GM21786 (cell line): Measurements from ENCODE around the gene CCDC169.
"Not testable (repeated sequence)": the region's sequence is repeated elsewhere in the genome, so short reads cannot be mapped to it uniquely, and the experiment has no call there.

Experiments
- ATAC-seq: cut with Tn5 transposase; IDR thresholded peaks from one replicate; pipeline ENCODE4 v1.9.1; 2021; ENCODE audit not compliant: unreplicated experiment

Gene CCDC169

DNA sequence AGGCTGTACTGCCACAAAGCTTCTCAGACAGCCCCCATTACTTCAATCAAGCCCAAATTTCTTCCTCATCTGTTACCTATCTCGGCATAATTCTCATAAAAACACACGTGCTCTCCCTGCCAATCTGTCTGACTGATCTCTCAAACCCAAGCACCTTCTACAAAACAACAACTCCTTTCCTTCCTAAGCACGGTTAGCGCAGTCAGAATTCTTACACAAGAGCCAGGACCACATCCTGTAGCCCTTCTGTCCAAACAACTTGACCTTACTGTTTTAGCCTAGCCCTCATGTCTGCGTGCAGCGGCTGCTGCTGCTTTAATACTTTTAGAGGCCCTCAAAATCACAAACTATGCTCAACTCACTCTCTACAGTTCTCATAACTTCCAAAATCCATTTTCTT is 22.2 kb upstream of the CCDC169 start:
- ATAC-seq = not testable (repeated sequence)

DNA sequence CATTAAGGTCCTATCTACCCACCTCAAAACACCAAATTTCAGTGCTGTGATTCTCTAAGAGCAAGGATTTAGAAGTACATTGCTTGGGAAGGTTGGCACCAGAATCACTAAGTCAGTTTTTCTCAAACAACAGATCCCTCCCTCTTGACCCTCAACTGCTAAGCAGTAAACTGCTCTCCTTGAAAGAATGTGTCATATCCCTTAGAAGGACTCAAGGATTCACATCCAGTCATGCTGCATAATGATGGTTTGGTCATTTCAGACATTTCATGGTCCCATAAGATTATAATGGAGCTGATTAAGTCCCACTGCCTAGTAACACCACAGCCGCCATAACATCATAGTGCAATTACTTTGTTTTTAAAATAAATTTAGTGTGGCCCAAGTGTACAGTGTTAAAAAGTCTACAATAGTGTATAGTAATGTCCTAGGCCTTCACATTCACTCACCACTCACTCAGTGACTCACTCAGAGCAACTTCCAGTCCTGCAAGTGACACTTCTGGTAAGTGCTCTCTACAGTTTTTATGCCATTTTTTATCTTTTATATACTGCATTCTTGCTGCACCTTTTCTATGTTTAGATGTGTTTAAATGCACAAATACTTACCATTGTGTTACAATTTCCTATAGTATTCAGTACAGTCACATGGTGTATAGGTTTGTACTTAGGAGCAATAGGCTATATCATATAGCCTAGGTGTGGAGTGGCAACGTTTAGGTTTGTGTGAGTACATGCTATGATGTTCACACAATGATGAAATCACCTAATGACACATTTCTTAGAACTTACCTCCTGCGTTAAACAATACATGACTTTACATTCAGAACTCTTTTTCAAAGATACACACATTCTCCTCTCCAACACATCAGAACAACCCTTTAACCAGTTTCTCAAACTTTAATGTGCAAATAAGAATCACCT is 15.7 kb upstream of the CCDC169 start:
- ATAC-seq = no peak

DNA sequence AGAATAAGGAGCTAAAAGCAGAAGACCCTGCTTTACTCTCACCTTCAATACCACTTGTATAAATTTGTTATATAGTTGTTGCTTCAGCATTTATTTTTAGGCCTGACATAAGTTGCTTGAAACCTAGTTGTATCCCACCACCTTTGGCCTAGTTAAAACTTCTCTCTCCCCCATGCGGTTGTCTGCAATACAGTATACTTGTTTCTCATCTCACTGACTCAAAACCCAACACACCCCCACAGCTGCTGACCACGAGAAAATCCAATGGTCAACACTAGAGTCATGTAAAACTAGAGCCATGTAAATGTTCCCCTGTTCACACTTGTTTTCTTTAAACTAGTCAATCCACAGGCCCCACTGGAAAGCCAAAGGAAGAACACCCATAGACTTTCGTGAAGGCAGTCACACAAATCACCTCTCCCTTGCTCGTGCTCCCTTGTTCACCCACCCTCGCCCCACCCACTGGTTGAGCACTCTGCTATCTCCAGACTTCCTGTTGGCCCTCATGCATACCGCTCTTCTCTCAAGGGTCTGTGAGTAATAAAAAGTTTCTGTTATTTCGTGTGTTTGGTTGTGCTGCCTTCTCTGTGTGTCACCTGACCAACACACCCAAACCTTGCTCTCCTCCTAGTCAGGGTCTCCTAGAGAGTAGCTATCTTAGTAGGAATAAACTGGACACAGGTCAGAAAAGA is 12.9 kb upstream of the CCDC169 start:
- ATAC-seq = no peak

DNA sequence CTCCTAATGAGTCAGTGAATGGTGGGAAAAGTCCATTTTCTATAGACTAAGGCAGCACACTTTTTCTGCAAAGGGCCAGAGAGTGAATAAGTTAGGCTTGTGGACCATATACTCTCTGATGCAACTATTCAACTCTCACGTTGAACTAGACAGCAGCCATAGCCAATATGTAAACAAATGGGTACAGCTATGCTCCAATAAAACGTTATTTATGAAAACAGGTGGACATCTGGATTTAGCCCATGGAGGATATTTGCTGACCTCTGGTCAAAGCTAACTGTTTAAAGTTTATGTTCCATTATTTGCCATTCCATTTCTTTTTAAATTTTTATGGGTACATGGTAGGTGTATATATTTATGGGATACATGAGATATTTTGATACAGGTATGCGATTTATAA is 4.7 kb upstream of the CCDC169 start:
- no peak for ATAC-seq

DNA sequence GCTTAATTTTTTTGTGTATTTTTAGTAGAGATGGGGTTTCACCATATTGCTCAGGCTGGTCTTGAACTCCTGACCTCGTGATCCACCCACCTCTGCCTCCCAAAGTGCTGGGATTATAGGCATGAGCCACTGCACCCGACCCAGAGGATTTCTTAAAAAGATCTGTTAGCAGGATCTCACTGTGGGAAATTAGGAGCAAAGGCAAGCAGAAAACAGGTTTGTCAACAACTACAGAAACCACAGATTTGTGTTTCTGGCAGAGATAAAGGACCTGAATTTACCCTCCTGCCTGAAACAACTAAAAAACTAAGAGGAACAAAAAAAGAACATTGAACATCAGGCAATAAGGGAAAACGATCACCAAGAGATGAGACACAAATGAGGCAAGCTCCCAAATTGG is 1.9 kb upstream of the CCDC169 start:
- ATAC-seq = not testable (repeated sequence)

DNA sequence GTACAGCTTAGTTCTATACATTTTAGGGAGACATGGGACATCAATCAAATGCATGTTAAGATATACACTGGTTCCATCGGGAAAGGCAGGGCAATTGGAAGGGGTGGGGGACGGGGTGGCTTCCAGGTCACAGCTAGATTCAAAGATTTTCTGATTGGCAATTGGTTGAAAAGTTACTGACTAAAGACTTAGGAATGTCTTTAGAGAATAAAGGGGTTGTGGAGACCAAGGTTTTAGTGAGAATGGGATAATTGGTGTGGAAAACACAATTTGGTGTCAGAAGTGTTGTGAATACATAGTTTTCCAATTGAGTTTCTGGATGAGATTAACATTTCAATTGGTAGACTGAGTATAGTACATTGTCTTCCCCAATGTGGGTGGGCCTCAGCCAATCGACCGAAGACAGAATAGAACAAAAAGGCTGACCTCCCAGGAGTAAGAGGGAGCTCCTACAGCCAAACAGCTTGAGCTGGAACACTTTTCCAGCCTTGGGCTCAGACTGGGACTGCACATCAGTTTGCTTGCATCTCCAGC is 988 bp upstream of the CCDC169 start:
- no peak for ATAC-seq

DNA sequence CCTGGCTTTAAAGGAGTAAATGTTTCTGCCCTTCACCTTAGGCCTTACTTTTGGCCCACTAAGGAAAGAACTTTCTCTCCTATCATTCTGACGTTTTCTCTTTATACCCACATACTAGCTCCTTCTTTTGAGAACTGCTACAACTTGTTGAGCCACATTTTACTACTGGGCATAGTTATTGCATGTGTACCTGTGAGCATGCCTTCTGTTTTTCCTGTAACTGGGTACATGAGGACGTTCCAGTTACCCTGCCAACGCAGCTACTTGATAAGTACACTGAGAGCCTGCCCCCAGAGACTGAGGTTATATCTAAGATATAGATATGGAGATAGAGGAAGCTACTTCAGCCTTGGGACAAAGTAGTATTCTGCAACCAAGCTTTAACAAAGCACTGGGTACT is 3.5 kb downstream of the CCDC169 start:
- ATAC-seq = no peak

DNA sequence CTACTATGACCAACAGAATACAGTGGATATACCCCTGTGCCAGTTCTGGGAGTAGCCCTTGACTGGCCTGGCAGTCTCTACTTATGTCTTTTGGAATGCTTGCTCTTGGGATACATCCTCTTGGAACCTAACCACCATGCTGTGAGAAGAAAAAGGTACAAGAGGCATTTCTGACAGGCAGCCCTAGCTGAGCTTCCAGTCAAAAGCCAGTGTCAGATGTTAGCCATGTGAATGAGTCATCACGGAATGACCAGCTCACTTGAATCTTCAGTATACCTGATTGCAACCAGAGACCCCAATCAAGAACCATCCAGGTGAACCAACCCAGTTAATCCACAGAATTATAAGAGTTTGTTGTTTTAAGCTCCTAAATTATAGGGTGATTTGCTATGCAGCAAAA is 4.1 kb downstream of the CCDC169 start:
- ATAC-seq = no peak

DNA sequence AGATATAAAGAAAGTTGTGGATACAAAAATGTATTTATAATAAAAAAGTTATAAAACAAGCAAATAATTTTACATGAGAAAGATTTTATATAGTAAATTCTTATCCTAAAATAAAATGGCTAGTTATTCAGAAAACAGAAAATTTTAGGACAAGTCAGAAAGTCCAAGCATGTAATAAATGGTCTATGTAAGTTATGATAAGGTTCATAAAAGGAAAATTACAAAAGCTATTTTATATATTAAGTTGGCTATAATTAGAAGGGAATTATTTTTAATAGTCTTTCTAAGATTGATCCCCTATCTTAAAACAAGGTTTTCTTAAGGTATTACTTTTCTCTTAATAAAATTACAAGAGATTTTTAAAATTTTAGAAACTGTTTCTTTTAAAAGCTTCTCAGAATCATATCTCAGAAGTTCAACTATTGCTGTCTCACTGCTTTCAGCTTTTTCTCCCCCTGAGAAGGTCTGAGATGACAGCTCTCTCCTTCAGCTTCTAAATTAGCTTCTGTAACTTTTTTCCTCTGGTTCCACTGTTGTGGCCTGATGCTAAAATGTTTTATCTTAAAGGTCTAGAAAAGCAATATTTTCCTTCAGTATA is 8.7 kb downstream of the CCDC169 start:
- ATAC-seq = no peak

DNA sequence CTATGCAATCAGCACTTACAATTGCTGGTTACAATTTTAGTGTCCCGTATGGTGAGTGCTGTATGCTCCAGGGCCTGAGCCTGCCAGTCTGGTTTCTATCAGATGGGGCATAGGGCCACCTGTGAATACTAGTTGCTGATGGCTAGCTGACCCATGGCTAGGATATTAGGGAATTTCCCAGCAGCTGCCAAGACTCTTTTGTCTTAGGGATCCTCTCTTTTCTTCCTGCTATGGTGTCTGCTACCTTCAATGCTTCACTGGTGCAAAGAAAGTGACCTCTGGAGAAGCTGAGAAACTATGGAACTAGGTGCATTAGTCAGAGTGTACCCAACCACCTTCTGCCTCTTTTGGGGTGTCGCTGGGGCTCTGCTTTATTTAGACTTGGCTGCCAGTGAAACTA is 11.6 kb downstream of the CCDC169 start:
- no peak for ATAC-seq

DNA sequence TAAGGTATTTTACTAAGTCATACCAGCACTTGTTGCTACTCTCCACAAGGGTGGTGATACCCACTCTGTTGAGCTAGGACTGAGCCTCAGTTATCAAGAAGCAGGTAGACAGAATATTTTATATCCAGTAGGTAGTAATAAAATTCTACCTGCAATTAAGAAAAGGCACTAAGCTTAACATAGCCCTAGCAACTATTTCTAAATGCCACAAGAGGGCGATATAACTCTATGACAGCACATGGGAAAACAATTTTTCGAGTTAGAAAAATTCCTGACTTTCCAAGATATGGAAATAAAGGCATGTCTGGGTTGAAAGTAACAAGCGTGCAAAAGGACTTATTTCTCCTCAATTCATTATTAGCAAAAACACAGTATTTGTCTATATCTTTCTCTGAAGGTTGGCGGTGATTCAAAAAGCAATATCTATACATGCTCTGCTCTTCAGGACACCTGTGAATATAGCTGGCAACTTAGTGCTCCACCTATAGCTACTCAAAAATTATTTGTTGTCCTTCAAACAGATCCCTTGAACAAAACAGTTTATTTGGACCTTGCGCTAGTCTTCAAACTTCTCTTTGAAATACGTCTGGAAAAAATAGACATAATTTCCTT is 14.7 kb downstream of the CCDC169 start:
- no peak for ATAC-seq

DNA sequence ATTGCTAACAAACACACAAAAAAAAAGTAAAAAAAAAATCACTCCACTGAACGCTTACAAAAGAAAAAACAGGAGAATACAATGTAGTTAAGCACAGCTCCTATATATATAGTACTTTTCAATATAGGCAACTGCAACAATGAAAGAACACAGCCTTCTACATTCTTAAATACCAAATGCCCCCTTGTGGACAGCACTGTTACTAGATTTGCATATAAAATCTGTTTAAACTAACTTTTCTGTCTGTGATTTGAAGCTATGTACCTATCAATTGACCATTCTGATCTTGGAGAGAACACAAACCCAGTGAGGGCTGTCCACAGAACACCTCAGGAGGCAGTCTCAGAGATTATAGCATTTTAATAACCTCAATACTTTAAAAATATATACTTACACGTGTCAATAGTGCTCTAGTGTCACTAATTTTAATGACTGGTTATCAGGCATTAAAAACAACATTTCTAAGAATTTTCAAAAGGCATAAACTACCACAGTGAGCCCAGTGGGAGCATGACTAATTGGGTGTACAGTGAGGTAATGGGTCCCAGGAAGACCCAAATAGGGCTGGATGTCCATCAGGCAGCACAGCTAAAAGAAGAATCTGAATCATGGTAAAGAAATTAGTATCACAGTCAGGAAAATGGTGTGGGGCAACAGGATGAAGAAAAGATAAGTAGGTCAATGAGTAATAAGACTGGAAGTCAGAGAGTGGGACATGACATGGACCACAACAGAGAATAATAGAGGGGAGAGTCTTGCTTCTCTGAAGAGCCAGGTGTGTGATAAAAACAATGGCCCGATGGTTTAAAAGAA is 22.2 kb downstream of the CCDC169 start:
- ATAC-seq = no peak

DNA sequence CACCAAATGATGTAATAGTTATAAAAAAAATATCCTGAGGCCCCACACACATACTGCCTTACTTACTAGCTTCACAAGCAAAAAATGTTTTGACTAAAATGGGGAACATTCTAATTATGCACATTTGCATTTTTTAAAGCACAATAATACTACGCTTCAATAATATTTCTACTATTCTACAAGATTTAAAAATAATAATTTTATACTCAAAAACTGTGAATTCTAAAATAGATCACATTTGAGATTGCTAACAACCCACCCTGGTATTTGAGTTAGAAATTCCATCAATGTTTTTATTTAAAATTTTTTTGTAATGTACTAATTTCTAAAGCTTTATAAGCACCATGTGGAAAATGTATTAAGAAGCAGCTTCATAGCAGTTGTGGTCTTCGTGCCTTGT is 24.2 kb downstream of the CCDC169 start:
- ATAC-seq = no peak

DNA sequence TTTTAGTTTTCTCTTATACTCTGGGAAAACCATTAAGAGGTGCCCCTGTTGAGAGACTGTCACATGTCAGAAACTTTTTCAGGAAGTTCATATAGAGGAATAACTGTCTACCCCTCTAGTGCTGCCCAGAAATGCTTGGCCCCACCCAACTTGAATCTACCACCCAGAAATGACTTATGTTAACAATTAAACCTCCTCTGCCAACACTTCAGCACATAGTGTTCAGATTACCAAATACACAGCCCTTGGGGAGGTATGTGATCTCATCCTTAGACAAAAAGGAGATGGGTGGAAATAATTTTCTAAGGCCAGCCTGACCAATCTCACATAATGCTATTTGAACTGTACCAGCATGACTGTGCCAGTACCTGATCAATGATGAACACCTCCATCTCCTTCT is 35.6 kb downstream of the CCDC169 start:
- no peak for ATAC-seq

DNA sequence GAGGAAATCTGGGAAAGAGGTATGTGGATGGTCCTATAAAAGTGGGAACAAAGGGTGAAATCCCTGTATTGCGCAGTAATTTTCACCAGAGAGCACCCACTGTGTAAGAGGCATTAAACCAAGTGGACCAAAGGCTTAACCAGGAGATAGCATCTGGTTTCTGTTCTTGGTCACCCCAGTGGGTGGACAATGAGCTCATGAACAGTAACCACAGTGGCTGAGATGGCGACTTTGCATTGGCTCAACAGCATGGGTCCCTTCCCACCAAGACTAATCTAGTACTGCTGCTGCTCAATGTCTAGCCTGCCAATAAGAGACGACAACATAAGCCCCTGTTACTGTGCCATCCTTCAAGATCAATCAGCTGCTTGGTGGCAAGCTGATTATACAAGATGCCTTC is 36.6 kb downstream of the CCDC169 start:
- no peak for ATAC-seq

DNA sequence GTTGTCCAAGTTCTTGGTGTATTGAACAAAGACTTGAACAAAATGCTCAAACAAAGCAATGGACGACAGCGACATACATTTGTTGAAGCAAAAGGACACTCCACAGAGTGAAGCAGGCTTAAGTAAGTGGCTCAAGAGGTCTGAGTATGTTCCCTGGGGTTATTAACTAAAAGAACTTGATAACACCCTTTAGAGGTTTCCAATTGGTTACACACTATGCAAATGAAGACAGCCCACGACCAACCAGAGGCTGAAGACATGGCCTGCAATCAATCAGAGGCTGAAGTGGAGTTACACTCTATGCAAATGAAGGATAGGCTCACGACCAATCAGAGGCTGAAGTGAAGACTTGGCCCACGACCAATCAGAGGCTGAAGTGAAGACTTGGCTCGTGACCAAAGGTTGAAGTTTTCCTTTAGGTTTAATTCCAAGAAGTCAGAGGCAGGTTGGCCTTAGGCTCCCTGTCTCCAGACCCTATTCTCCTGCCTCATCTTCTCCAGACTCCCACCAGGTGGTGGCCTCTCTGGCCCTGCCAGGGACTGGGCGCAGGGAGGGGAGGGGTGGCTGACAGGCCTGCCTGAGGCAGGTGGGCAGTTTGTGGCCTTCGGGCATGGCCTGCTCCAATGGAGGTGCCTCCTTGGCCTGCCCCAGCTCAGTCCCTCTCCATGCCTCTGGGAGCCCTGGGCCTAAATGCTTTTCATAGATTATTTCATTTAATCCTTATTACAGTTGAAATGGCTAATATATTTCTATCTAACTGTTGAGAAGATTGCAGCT is 38.1 kb downstream of the CCDC169 start:
- ATAC-seq = no peak

DNA sequence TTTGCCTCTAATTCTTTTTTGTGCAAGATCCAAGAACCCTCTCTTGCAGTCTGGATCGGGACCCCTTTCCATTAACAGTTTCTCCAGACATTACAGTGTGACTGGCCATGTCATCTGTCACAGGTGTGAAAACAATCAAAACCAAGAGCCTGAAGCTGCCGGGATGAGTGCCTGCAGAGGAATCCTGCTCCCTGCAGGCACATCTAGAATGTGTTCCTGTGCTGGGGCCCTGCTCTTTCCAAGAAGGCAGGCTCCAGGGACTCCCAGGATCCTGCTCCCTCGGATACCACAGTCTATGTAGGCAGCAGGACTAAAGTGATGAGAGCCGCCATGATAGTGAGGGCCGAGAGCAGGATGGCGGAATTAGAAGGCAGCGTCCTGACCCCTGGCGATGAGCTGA is 38.8 kb downstream of the CCDC169 start:
- ATAC-seq = no peak

DNA sequence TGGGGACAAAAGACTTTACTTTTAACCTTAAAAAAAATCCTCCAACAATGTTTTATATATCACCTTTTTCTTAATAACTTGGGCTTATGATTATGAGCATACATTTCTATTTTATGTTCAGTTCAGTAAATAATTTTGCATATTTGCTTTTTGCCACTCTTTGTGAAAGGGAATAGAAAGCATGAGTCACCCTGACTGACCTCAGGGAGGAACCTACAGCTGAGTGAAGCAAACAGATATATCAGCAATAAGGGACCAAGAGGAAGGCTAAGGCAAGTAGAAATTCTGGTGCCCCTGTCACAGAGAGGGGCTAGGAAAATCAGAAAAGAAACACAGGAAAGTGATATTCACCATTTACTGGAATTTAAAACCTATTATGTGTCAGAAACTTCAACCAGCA is 46.1 kb downstream of the CCDC169 start:
- no peak for ATAC-seq

DNA sequence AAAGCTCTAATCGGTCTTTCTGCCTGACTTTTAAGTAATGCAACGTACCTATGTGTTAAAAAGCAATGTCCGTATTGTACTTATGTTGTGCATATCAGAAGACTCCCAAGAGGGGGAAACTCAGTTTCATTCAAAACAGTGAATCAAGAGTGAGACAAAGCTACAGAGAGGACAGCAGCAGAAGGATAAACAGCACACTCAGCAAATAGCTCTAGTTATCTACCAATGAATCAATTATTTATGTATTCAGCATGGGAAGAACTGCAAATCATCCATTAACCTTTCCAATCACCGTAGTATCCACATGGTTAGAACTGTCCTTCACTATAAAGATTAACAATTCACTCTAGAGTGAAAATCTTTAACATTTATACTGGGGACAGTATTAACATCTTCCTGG is 46.6 kb downstream of the CCDC169 start:
- ATAC-seq = no peak

DNA sequence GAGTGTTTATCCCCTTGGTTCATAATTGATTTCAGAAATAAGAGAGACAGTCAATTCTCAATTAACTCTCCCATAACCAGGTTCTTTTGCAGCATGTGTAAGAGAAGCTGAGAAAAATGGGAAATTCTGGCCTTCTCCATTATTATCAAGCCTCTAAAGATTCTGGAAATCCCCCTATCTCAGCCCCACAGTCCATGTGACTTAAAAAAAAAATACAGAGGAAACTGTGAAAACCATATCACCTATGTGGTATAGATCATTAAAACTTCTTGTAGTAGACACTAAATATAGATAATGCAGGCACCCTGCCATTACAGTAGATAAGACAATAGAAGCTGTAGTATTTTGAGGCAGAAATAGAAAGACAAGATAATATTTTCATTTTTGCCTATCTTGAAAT is 48.9 kb downstream of the CCDC169 start:
- ATAC-seq = no peak
